WTC11 (cell line): ENCODE data around the gene DHTKD1. TPM values are rescaled to one million over a fixed set of nuclear protein-coding genes. Genes with fewer than 3 reads are reported as not detected.

Experiments used
- ATAC-seq: fragments of 200-7000 bp; cut with Tn5 transposase; 2 replicates; pipeline ENCODE4 v1.10.0; 2021; ENCODE audit warnings: mild to moderate bottlenecking, moderate library complexity
- CTCF ChIA-PET: fragments of 300-600 bp; sonication (Branson Sonifier 250); formaldehyde crosslinking; loops from one replicate; lab custom pipeline; 2021; ENCODE audit warnings: antibody characterized with exemption; lab: Charles Lee
- POLR2A ChIA-PET: fragments of 350-600 bp; sonication (Branson Sonifier 250); formaldehyde crosslinking; loops from one replicate; lab custom pipeline; 2021; ENCODE audit warnings: antibody characterized with exemption; lab: Charles Lee
- DNase-seq: peaks from one replicate; pipeline ENCODE4 v3.0.0; 2021; ENCODE audit warnings: low spot score
- H3K27ac Mint-ChIP-seq: 2 replicates; pipeline ENCODE4 v1.8.0; 2021; ENCODE audit warnings: mixed read lengths
- H3K27me3 Mint-ChIP-seq: 2 replicates; pipeline ENCODE4 v1.8.0; 2021; ENCODE audit warnings: low read depth, mild to moderate bottlenecking, moderate library complexity, mixed read lengths
- H3K36me3 Mint-ChIP-seq: 2 replicates; pipeline ENCODE4 v1.8.0; 2021; ENCODE audit warnings: mixed read lengths
- H3K4me1 Mint-ChIP-seq: 2 replicates; pipeline ENCODE4 v1.8.0; 2022; ENCODE audit warnings: mixed read lengths
- H3K4me3 Mint-ChIP-seq: 2 replicates; pipeline ENCODE4 v1.8.0; 2021; ENCODE audit warnings: mild to moderate bottlenecking, moderate library complexity, mixed read lengths
- H3K9me3 Mint-ChIP-seq: 2 replicates; pipeline ENCODE4 v1.8.0; 2021; ENCODE audit warnings: mixed read lengths
- ATF1 ChIP-seq: sonication (generic); formaldehyde crosslinking; IDR thresholded peaks from 2 replicates; pipeline ENCODE4 v1.8.1; 2023; ENCODE audit warnings: mild to moderate bottlenecking, moderate library complexity, missing genetic modification reagents
- CDX4 ChIP-seq: fragments of 250-450 bp; sonication (Bioruptor Pico); IDR thresholded peaks from 2 replicates; pipeline ENCODE4 v1.9.0; 2021; ENCODE audit warnings: moderate library complexity, mild to moderate bottlenecking, inconsistent platforms, borderline replicate concordance
- CREB1 ChIP-seq: sonication (generic); formaldehyde crosslinking; IDR thresholded peaks from 2 replicates; pipeline ENCODE4 v1.8.0; 2023; ENCODE audit warnings: mild to moderate bottlenecking, missing genetic modification reagents
- CTCF ChIP-seq: fragments of 200-600 bp; IDR thresholded peaks from 2 replicates; pipeline ENCODE4 v1.8.0; 2022; ENCODE audit warnings: antibody characterized with exemption
- ETV6 ChIP-seq: sonication (generic); formaldehyde crosslinking; IDR thresholded peaks from 2 replicates; pipeline ENCODE4 v1.8.1; 2022; ENCODE audit warnings: mild to moderate bottlenecking, missing genetic modification reagents
- FOXK1 ChIP-seq: sonication (generic); formaldehyde crosslinking; IDR thresholded peaks from 2 replicates; pipeline ENCODE4 v1.8.0; 2022; ENCODE audit warnings: mild to moderate bottlenecking, moderate library complexity, missing genetic modification reagents
- FOXP1 ChIP-seq: sonication (generic); formaldehyde crosslinking; IDR thresholded peaks from 2 replicates; pipeline ENCODE4 v1.8.0; 2022; ENCODE audit warnings: missing genetic modification reagents, mild to moderate bottlenecking, moderate library complexity, borderline replicate concordance
- GABPB1 ChIP-seq: sonication (generic); formaldehyde crosslinking; IDR thresholded peaks from 2 replicates; pipeline ENCODE4 v1.8.1; 2023; ENCODE audit warnings: mild to moderate bottlenecking, missing genetic modification reagents
- KAT7 ChIP-seq: sonication (generic); formaldehyde crosslinking; IDR thresholded peaks from 2 replicates; pipeline ENCODE4 v1.8.1; 2023; ENCODE audit warnings: missing genetic modification reagents, mild to moderate bottlenecking, borderline replicate concordance
- MAX ChIP-seq: sonication (generic); formaldehyde crosslinking; IDR thresholded peaks from 2 replicates; pipeline ENCODE4 v1.8.0; 2022; ENCODE audit warnings: mild to moderate bottlenecking, missing genetic modification reagents
- MYBL2 ChIP-seq: sonication (generic); formaldehyde crosslinking; IDR thresholded peaks from 2 replicates; pipeline ENCODE4 v1.8.1; 2023; ENCODE audit warnings: mild to moderate bottlenecking, moderate library complexity, missing genetic modification reagents
- NFE2L1 ChIP-seq: sonication (generic); formaldehyde crosslinking; IDR thresholded peaks from 2 replicates; pipeline ENCODE4 v1.8.1; 2023; ENCODE audit warnings: missing genetic modification reagents
- NR2C2 ChIP-seq: sonication (generic); formaldehyde crosslinking; IDR thresholded peaks from 2 replicates; pipeline ENCODE4 v1.8.0; 2022; ENCODE audit warnings: mild to moderate bottlenecking, missing genetic modification reagents
- PREB ChIP-seq: sonication (generic); formaldehyde crosslinking; IDR thresholded peaks from 2 replicates; pipeline ENCODE4 v1.8.1; 2022; ENCODE audit warnings: mild to moderate bottlenecking, missing genetic modification reagents, moderate library complexity, borderline replicate concordance
- PRRX2 ChIP-seq: fragments of 250-450 bp; sonication (Bioruptor Pico); IDR thresholded peaks from 2 replicates; pipeline ENCODE4 v1.8.0; 2021; ENCODE audit warnings: mild to moderate bottlenecking
- RELA ChIP-seq: sonication (generic); formaldehyde crosslinking; IDR thresholded peaks from 2 replicates; pipeline ENCODE4 v1.8.1; 2022; ENCODE audit warnings: missing genetic modification reagents, mild to moderate bottlenecking, borderline replicate concordance
- ZBTB21 ChIP-seq: sonication (generic); formaldehyde crosslinking; IDR thresholded peaks from 2 replicates; pipeline ENCODE4 v1.8.1; 2023; ENCODE audit warnings: mild to moderate bottlenecking, missing genetic modification reagents, borderline replicate concordance
- ZNF219 ChIP-seq: sonication (generic); formaldehyde crosslinking; IDR thresholded peaks from 2 replicates; pipeline ENCODE4 v1.8.0; 2023; ENCODE audit warnings: missing genetic modification reagents, mild to moderate bottlenecking, borderline replicate concordance
- ZNF232 ChIP-seq: sonication (generic); formaldehyde crosslinking; IDR thresholded peaks from 2 replicates; pipeline ENCODE4 v1.8.0; 2022; ENCODE audit warnings: mild to moderate bottlenecking, missing genetic modification reagents
- ZNF317 ChIP-seq: sonication (generic); formaldehyde crosslinking; IDR thresholded peaks from 2 replicates; pipeline ENCODE4 v1.8.1; 2023; ENCODE audit warnings: low read depth, mild to moderate bottlenecking, moderate library complexity, missing genetic modification reagents, borderline replicate concordance
- ZNF396 ChIP-seq: fragments of 250-450 bp; sonication (Bioruptor Pico); IDR thresholded peaks from 2 replicates; pipeline ENCODE4 v1.8.0; 2021; ENCODE audit warnings: mild to moderate bottlenecking, moderate library complexity, borderline replicate concordance
- ZNF671 ChIP-seq: fragments of 250-450 bp; sonication (Bioruptor Pico); IDR thresholded peaks from 2 replicates; pipeline ENCODE4 v1.8.0; 2021; ENCODE audit warnings: mild to moderate bottlenecking
- total RNA-seq: library from RNA; stranded (reverse); gene quantifications from 3 replicates; pipeline ENCODE4 v1.2.3, GENCODE V29; 2021
- TF ChIP-seq, protein P1 (sequence below): sonication (generic); formaldehyde crosslinking; IDR thresholded peaks from 2 replicates; pipeline ENCODE4 v1.8.1; 2023; ENCODE audit warnings: mild to moderate bottlenecking, missing genetic modification reagents, moderate library complexity
- TF ChIP-seq, protein P2 (sequence below): fragments of 250-450 bp; sonication (Bioruptor Pico); IDR thresholded peaks from 2 replicates; pipeline ENCODE4 v1.8.0; 2021; ENCODE audit warnings: mild to moderate bottlenecking
- TF ChIP-seq, protein P3 (sequence below): sonication (generic); formaldehyde crosslinking; IDR thresholded peaks from 2 replicates; pipeline ENCODE4 v1.8.0; 2022; ENCODE audit warnings: missing genetic modification reagents

DHTKD1 gene
- total RNA-seq, 1 experiment from 2014 or later = 57.9 TPM

GRCh38 chr10:12098966-12099365, 30.2 kb downstream of the DHTKD1 start (continued):
- TF ChIP-seq MAX = no peak
- no peak for TF ChIP-seq ZBTB21 (CRISPR knock-in tag)
- TF ChIP-seq ZNF396 (CRISPR knock-in tag) = no peak

DNA sequence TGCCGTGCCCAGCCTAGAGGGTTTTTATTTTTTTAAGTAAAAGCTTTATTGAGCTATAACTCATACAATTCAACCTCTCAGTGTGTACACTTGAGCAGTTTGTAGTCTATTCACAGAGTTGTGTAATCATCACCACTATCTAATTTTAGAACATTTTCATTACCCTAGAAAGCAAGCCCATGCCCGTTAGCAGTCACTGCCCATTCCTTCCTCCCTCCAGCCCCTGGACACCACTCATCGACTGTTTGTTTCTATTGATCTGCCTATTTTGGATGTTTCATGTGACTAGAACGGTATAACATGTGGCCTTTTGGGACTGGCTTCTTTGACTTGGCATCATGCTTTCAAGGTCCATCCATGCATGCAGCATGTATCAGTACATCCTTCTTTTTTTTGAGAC, 35.0 kb downstream of the DHTKD1 start:
- ChIA-PET POLR2A (no interaction called here), CTCF (no interaction called here)
- Mint-ChIP-seq H3K9me3 (no peaks in the 10 kb centered on the region; the same call in 1 of the 2 replicates), H3K4me3 (no peak overlapping the region), H3K4me1 (no peaks in the 10 kb centered on the region), H3K27me3 (no peaks in the 10 kb centered on the region), H3K36me3 (peaks cover 83% of the 10 kb centered on the region), H3K27ac (no peak overlapping the region)
- ATAC-seq = no peak
- DNase-seq = no peak
- TF ChIP-seq ZNF396 (CRISPR knock-in tag) (no peak), RELA (CRISPR knock-in tag) (no peak), ATF1 (CRISPR knock-in tag) (no peak), MYBL2 (CRISPR knock-in tag) (no peak), KAT7 (CRISPR knock-in tag) (no peak), ETV6 (CRISPR knock-in tag) (no peak), ZNF232 (CRISPR knock-in tag) (no peak), FOXK1 (CRISPR knock-in tag) (no peak), ZNF671 (CRISPR knock-in tag) (no peak), CDX4 (CRISPR knock-in tag) (no peak), GABPB1 (CRISPR knock-in tag) (no peak), CREB1 (no peak), ZNF317 (CRISPR knock-in tag) (no peak)
- TF ChIP-seq, protein P1, sequence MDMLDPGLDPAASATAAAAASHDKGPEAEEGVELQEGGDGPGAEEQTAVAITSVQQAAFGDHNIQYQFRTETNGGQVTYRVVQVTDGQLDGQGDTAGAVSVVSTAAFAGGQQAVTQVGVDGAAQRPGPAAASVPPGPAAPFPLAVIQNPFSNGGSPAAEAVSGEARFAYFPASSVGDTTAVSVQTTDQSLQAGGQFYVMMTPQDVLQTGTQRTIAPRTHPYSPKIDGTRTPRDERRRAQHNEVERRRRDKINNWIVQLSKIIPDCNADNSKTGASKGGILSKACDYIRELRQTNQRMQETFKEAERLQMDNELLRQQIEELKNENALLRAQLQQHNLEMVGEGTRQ = no peak
- TF ChIP-seq, protein P2, sequence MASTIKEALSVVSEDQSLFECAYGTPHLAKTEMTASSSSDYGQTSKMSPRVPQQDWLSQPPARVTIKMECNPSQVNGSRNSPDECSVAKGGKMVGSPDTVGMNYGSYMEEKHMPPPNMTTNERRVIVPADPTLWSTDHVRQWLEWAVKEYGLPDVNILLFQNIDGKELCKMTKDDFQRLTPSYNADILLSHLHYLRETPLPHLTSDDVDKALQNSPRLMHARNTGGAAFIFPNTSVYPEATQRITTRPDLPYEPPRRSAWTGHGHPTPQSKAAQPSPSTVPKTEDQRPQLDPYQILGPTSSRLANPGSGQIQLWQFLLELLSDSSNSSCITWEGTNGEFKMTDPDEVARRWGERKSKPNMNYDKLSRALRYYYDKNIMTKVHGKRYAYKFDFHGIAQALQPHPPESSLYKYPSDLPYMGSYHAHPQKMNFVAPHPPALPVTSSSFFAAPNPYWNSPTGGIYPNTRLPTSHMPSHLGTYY (CRISPR knock-in tag) = no peak
- TF ChIP-seq, protein P3, sequence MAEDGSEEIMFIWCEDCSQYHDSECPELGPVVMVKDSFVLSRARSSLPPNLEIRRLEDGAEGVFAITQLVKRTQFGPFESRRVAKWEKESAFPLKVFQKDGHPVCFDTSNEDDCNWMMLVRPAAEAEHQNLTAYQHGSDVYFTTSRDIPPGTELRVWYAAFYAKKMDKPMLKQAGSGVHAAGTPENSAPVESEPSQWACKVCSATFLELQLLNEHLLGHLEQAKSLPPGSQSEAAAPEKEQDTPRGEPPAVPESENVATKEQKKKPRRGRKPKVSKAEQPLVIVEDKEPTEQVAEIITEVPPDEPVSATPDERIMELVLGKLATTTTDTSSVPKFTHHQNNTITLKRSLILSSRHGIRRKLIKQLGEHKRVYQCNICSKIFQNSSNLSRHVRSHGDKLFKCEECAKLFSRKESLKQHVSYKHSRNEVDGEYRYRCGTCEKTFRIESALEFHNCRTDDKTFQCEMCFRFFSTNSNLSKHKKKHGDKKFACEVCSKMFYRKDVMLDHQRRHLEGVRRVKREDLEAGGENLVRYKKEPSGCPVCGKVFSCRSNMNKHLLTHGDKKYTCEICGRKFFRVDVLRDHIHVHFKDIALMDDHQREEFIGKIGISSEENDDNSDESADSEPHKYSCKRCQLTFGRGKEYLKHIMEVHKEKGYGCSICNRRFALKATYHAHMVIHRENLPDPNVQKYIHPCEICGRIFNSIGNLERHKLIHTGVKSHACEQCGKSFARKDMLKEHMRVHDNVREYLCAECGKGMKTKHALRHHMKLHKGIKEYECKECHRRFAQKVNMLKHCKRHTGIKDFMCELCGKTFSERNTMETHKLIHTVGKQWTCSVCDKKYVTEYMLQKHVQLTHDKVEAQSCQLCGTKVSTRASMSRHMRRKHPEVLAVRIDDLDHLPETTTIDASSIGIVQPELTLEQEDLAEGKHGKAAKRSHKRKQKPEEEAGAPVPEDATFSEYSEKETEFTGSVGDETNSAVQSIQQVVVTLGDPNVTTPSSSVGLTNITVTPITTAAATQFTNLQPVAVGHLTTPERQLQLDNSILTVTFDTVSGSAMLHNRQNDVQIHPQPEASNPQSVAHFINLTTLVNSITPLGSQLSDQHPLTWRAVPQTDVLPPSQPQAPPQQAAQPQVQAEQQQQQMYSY (CRISPR knock-in tag) = no peak

GRCh38 chr10:12107781-12108180, 39.0 kb downstream of the DHTKD1 start:
- DNase-seq (no peak), ATAC-seq (no peak)
- Mint-ChIP-seq H3K27me3 (no peaks in the 10 kb centered on the region), H3K36me3 (peaks cover 78% of the 10 kb centered on the region), H3K4me3 (no peak overlapping the region), H3K4me1 (no peaks in the 10 kb centered on the region), H3K27ac (no peak overlapping the region), H3K9me3 (no peaks in the 10 kb centered on the region; the same call in 1 of the 2 replicates)
- POLR2A ChIA-PET = no interaction called here
- CTCF ChIA-PET = no interaction called here
- no peak for TF ChIP-seq NFE2L1
- no peak for TF ChIP-seq CTCF
- no peak for TF ChIP-seq NR2C2
- TF ChIP-seq FOXP1 (CRISPR knock-in tag) = no peak
- no peak for TF ChIP-seq PRRX2 (CRISPR knock-in tag)
- no peak for TF ChIP-seq PREB (CRISPR knock-in tag)
- no peak for TF ChIP-seq ZNF219 (CRISPR knock-in tag)
